T47D (cell line): ENCODE measurements around the gene RNF148.

Source experiments
- DNase-seq, 2 experiments: peaks; one replicate each; pipeline versions ENCODE4 v3.0.0 to v3.0.0-alpha.2; 2011 to 2012; ENCODE audit warnings: low read depth in 1 of 2, low spot score in 1 of 2
- JUND ChIP-seq: IDR thresholded peaks from 2 replicates; pipeline ENCODE4 v1.6.1; 2012; ENCODE audit warnings: low read depth
- in situ Hi-C: cut with HindIII; loops from 2 replicates; pipeline ENCODE4 v1.10.0; 2016; ENCODE audit warnings: low sequenced_read_pairs, low pct_unique_long_range_greater_than_20kb

RNF148 gene, protein sequence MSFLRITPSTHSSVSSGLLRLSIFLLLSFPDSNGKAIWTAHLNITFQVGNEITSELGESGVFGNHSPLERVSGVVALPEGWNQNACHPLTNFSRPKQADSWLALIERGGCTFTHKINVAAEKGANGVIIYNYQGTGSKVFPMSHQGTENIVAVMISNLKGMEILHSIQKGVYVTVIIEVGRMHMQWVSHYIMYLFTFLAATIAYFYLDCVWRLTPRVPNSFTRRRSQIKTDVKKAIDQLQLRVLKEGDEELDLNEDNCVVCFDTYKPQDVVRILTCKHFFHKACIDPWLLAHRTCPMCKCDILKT

DNA sequence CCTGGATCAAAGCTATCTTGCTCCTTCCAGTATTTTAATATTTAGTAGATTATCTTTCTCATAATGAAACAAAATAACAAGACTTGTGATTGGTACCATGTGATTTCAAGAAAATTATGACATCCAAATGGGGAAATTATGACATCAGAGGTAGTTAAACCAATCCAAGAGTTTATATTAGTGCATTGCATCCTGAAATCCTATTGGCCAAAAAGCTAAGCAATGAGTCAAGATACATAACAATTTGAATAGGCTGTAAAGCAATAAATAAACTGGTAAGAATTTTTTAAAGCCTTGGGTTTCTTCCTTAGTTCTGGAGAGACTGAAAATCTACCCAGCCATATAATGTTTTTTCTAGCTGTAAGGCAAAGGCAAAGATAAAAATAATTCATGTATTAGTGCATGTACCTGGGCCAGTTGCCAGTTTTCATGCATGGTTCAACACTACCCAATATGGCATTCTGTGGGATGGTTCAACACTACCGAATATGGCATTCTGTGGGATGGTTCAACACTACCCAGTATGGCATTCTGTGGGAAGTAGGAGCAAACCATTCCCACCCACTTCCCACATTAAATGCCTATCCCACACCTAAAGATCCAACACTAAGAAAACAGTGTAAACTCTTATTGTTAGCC is at the start of gene RNF148:
Gene RNF148 (minus strand): TSS at position 51 of the 639 bp plus-strand sequence. CDS start 172 bp downstream, outside the sequence.
- no peak for TF ChIP-seq JUND
- no peak for DNase-seq
- in situ Hi-C loops: no loop called here

DNA sequence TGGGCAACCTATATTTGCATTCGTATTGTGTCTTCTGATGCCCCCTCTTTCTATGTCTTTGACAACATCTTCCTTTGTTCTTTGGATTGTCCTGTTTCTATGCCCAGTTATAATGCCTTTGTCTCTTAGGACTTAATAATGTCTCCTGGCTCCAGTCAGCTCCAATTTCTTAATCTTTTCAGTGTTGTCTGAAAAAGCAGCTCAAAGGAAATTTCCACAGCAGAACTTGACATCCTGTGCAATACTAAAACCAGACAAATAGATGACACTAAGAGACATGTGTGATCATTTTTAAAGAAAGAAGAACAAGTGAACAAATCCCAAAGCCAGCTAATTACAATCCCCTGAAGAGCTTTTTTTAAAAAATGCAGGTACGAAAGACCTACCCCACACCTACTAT is 47.7 kb upstream of the RNF148 start:
- no peak for DNase-seq
- TF ChIP-seq JUND: no peak
- in situ Hi-C loops: no loop called here

DNA sequence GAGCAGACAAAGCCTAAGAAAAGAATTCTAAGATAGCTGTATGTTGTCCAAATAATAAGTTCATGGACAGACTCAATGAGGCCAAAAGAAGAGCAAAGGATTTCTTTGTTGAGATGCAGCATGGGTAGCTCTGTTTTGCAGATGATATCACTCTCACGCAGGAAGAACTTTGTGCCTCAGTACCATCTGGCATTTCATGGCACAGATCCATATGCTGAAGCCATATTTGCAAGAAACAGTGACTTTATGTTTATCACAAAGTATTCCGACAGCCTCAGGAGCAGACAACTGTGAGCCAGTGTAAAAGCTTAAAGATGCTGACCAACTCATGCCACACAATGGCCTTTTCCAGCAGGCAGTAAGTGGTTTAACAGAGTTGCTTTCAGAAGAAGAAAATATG is 45.5 kb upstream of the RNF148 start:
- in situ Hi-C loops: no loop called here
- no peak for TF ChIP-seq JUND
- no peak for DNase-seq

DNA sequence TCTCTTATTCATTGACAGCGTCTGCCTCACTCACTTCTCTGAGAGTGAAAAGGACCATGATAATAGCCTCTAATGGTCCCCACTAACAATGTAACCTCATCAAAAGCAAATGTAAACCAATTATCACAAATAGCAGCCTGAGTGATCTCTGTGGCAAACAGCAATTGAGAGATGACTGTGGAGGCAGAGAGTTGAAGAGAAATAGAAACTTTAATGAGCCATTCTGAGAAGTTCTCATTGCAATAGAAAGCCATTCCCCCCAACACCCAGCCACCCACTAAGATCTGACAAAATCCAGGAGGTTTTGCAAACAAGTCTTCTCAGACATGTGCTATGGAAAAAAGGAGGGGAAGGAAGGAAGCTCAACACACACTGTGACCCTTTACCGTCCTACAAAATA is 44.2 kb upstream of the RNF148 start:
- DNase-seq: no peak
- in situ Hi-C loops: no loop called here
- TF ChIP-seq JUND: no peak

DNA sequence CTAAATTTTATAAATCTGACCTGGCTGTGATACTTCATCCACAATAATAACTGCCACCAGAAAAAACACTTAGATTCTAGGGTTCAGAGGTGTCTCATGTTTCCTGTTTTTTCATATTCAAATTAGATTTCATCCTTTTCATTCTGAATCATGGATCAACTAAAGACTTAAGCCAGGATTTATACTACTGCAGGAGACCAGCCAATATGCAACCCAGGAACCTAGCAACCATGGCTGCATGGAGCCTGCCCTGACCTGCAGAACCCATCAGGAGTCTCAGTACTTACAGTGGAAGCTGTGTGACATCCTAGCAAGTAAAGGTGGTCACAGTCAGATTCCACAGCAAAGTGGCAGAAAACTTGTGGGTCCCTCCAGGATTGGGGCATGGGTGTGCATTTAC is 40.5 kb upstream of the RNF148 start:
- in situ Hi-C loops: no loop called here
- no peak for TF ChIP-seq JUND
- DNase-seq: no peak

DNA sequence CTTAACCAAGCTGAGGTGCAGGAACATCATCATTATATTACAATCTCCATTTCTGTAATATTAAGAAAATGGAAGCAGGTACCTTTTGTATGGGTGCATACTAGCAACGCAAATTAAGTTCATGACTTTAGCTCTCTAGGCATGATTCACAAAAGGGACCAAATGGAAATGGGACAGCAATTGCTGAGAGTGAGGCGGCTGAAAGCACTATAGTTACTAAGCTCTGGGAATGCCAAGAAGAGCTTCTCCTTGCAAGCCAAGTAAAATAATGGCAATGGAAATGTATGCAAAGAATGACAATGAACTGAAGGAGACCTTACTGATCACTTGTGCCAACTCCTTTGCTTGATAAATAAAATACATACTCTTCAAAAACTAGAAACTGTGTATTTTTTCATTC is 36.2 kb upstream of the RNF148 start:
- in situ Hi-C loops: no loop called here
- DNase-seq: no peak
- no peak for TF ChIP-seq JUND

DNA sequence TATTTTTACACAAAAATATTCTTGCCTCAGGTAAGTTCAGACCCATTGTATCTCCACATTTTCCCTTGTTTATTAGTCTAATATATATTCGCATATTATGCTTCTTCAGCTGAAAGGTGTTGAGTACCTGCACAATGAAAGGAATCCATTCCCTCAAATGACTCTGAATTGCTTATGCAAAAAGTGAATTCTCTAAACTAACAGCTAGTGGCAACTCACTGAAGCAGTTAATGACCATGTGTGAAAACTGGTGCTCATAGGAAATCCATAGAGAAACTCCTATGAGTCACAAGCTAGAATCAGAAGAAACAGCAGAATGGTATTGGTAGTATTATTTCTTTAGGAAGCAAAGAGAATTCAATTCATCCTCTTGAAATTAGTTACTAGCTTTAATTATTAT is 33.5 kb upstream of the RNF148 start:
- in situ Hi-C loops: no loop called here
- no peak for TF ChIP-seq JUND

DNA sequence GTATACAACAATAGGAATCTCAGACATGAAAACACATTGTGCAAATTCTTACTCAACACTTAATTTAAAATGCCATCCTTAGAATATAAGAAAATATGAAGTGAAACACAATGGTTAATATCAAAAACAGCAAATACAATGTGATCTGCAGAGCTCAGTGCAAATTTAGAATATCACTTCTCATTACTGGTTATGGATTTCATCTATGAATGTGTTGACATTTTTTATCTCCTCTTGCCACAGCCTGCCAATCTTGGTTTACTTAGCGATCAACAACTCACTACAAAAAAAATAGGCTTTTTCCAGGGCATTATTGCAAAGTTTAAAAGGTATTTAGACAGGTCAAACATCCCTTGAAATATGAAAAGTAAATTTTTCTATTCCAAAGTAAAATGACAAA is 25.0 kb upstream of the RNF148 start:
- TF ChIP-seq JUND: no peak
- in situ Hi-C loops: no loop called here
- DNase-seq: no peak

More for the DNA sequence above, 33.5 kb upstream of the RNF148 start:
- DNase-seq: no peak

DNA sequence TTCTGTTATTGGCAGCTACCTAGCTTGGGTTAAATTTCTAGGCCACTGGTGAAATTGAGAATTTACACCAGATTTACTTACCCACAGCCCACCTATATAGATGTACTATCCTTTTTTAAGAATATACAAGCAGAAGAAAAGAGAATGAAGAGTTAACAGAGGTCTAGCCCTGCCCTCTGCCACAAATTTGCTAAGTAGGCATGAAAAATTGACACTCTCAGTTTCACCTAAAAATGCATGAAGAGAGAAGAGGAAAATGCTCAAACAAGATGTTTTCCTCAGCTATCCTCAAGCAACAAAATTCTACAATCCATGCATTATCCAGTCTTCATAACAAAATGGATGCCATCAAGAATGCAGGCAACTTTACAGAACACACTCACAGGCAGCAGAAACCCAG is 24.6 kb upstream of the RNF148 start:
- DNase-seq: no peak
- in situ Hi-C loops: no loop called here
- no peak for TF ChIP-seq JUND

DNA sequence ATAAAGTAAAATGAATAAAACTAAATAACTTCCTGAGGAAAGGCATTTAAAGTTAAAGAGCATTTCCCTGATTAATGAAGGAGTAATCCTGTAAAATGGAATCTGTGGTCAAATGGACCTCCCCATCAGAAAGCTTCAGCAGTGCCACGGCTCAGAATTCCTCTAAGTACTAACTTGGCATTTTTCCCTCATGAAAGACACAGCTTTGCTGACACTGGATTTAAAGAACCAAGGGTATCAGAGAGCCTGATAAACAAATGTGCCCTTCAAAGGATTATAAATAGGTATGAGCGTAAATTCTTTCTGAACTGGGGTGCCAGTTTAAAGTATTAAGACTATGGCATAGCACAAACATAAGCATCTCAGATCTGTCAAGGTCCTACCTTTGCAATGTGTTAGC is 24.2 kb upstream of the RNF148 start:
- DNase-seq: no peak
- in situ Hi-C loops: no loop called here
- no peak for TF ChIP-seq JUND

DNA sequence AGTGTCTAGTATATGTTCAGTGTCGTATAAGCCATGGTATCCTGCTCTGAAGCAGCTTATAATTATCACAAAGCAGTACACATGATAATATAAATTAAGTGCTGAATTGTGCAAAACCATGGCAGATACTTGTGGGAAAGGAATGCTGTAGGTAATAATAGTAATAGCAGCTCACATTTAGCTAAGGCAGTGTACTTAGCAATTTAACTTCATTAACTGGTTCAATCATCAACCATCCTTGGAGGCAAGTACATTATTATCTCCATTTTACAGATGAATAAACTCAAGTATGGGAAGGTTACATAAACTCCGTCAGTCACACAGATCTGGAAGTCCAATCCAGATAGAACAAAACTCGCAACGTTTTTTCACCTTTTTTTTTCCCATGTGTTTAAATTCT is 21.6 kb upstream of the RNF148 start:
- in situ Hi-C loops: no loop called here
- no peak for TF ChIP-seq JUND
- DNase-seq: no peak

DNA sequence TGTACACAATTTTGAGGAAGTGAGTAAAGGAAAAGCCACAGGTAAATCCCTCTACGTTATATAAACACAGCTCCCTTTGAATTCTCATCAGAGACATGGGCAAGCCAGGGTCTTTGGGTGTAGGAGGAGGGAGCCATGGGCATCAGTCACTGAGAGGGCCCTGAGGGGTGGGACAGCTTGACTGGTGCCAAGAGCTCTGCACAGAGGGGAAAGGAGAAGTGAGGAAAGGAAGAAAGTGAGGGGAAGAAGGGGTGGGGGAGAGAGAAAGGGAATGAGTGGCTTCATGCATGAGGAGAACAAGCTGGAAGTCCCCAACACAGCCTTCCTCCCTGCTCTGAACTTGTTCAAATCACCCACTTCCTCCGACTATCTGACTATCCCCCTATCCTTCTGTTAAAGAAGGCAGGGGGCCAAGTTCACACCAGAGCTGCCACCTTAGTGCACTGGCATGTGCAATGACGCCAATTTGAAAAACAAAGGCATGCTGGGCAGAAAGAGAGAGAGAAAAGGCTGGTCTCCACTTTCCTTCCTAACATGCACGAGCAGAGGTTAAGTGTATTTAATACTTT is 16.4 kb upstream of the RNF148 start:
- in situ Hi-C loops: no loop called here
- no peak for TF ChIP-seq JUND
- DNase-seq: no peak

DNA sequence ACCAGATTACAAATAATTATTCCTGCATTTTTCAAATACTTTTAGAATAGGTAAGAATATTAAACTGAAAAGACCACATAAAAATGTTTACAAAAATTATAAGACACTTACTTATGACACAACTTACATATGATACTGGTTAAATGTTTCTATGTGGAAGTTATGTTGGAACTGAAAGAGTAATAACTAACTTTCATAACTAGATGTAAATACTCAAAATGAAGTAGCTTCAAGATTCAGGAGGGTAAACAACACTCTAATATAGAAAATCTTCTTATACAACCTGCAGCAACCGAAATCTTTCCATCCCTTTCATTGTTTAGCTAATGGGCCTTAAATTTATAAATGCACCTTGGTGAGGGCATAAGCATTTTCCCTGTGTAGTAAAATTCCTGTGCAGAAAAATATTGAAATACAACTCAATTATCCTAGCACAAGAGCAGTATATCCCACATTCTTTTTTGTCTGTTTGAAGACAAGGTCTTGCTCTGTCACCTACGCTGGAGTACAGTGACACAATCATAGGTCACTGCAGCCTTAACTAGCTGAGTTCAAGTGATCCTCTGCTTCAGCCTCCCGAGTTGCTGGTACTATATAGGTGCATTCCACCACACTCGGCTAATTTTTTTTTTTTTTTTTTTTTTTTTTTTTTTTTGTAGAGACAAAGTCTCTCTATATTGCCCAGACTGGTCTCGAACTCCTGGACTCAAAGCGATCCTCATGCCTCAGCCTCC is 14.8 kb upstream of the RNF148 start:
- no peak for TF ChIP-seq JUND
- in situ Hi-C loops: no loop called here
- no peak for DNase-seq
